B cell (primary cell): ENCODE measurements around the gene PLEKHG4.

Source experiments
- CTCF ChIP-seq: fragments of 200-600 bp; IDR thresholded peaks from one replicate; pipeline ENCODE4 v1.8.0; 2022; ENCODE audit warnings: antibody characterized with exemption, mild to moderate bottlenecking
- EZH2 ChIP-seq: IDR thresholded peaks from 2 replicates; pipeline ENCODE4 v1.6.1; 2012; ENCODE audit warnings: borderline replicate concordance, low read depth, mild to moderate bottlenecking, moderate library complexity, low read length; ENCODE audit not compliant: insufficient read depth, poor library complexity, severe bottlenecking

GRCh38 chr16:67326115-67326471, 46.8 kb downstream of the PLEKHG4 start:
- TF ChIP-seq CTCF, result no peak
- no peak for TF ChIP-seq EZH2
